IMR-90 (cell line): ENCODE data around the gene IMPG2. TPM values are rescaled to one million over a fixed set of nuclear protein-coding genes. Genes with fewer than 3 reads are reported as not detected.

Source experiments
- ATAC-seq: fragments of 200-7000 bp; cut with Tn5 transposase; 2 replicates; pipeline ENCODE4 v1.9.1; 2020; ENCODE audit warnings: low read depth, mild to moderate bottlenecking, moderate library complexity
- BruUV-seq: library from RNA; stranded (reverse); fragments of 400-500 nt; replicated peaks from 2 replicates; lab custom pipeline; 2021; lab: Mats Ljungman, UMichigan
- CTCF ChIA-PET: fragments of 300-600 bp; formaldehyde crosslinking; extraction: SDS; loops from one replicate; lab custom pipeline; 2021; ENCODE audit warnings: antibody characterized with exemption; lab: Yijun Ruan, JAX
- POLR2A ChIA-PET: fragments of 300-600 bp; sonication (Branson Sonifier 250); formaldehyde crosslinking; loops from one replicate; lab custom pipeline; 2022; ENCODE audit warnings: antibody characterized with exemption; ENCODE audit not compliant: unreplicated experiment; lab: Charles Lee
- DNase-seq: peaks from one replicate; pipeline ENCODE4 v3.0.0; 2013
- H2AFZ ChIP-seq: replicated peaks from 2 replicates; pipeline ENCODE3; 2013; ENCODE audit warnings: low read length, mild to moderate bottlenecking; ENCODE audit not compliant: poor library complexity
- H2AK5ac ChIP-seq: 2 replicates; pipeline ENCODE4 v1.6.1; 2013; ENCODE audit warnings: low read depth, low read length, inconsistent platforms
- H2AK9ac ChIP-seq: replicated peaks from 2 replicates; pipeline ENCODE3; 2013; ENCODE audit warnings: mild to moderate bottlenecking, low read depth, low read length, moderate library complexity; ENCODE audit not compliant: poor library complexity
- H2BK120ac ChIP-seq: 2 replicates; pipeline ENCODE4 v1.6.1; 2013; ENCODE audit warnings: low read depth, low read length, inconsistent platforms
- H2BK15ac ChIP-seq: 3 replicates; pipeline ENCODE4 v1.6.1; 2013; ENCODE audit warnings: low read depth, low read length, inconsistent platforms
- H2BK20ac ChIP-seq: 2 replicates; pipeline ENCODE4 v1.6.1; 2013; ENCODE audit warnings: low read depth, mild to moderate bottlenecking, inconsistent platforms, low read length, moderate library complexity
- H2BK5ac ChIP-seq: 2 replicates; pipeline ENCODE4 v1.6.1; 2013; ENCODE audit warnings: mild to moderate bottlenecking, low read depth, low read length, inconsistent platforms; ENCODE audit not compliant: poor library complexity, severe bottlenecking
- H3K14ac ChIP-seq: replicated peaks from 2 replicates; pipeline ENCODE4 v1.6.1; 2013; ENCODE audit warnings: low read depth, low read length, inconsistent platforms
- H3K18ac ChIP-seq: 2 replicates; pipeline ENCODE4 v1.6.1; 2013; ENCODE audit warnings: low read depth, low read length, control low read depth
- H3K23ac ChIP-seq: 2 replicates; pipeline ENCODE4 v1.6.1; 2013; ENCODE audit warnings: low read depth, low read length, inconsistent platforms
- H3K27ac ChIP-seq: 2 replicates; pipeline ENCODE4 v1.5.1; 2013; ENCODE audit warnings: mild to moderate bottlenecking, control low read depth, low read length; ENCODE audit not compliant: insufficient read depth
- H3K27me3 ChIP-seq: 2 replicates; pipeline ENCODE4 v1.6.1; 2013; ENCODE audit warnings: low read length; ENCODE audit not compliant: control insufficient read depth, insufficient read depth
- H3K36me3 ChIP-seq: 2 replicates; pipeline ENCODE4 v1.6.1; 2013; ENCODE audit warnings: low read length, mixed read lengths; ENCODE audit not compliant: control insufficient read depth, insufficient read depth
- H3K4ac ChIP-seq: 2 replicates; pipeline ENCODE4 v1.6.1; 2013; ENCODE audit warnings: low read depth, low read length, inconsistent platforms
- H3K4me1 ChIP-seq: 2 replicates; pipeline ENCODE4 v1.6.1; 2013; ENCODE audit warnings: low read length, mixed read lengths; ENCODE audit not compliant: control insufficient read depth, insufficient read depth
- H3K4me2 ChIP-seq: 2 replicates; pipeline ENCODE4 v1.6.1; 2013; ENCODE audit warnings: low read depth, mild to moderate bottlenecking, control low read depth, low read length, moderate library complexity
- H3K4me3 ChIP-seq: 2 replicates; pipeline ENCODE4 v1.5.1; 2013; ENCODE audit warnings: low read depth, mild to moderate bottlenecking, control low read depth, low read length, moderate library complexity; ENCODE audit not compliant: insufficient read depth
- H3K56ac ChIP-seq: 2 replicates; pipeline ENCODE4 v1.6.1; 2013; ENCODE audit warnings: low read length, inconsistent platforms; ENCODE audit not compliant: insufficient read depth; ENCODE audit errors: extremely low read depth
- H3K79me1 ChIP-seq, 2 experiments: 2 replicates each; pipeline ENCODE4 v1.6.1; 2013; ENCODE audit warnings: low read length in 2 of 2, inconsistent platforms in 1 of 2, low read depth in 1 of 2
- H3K9ac ChIP-seq: 2 replicates; pipeline ENCODE4 v1.6.1; 2013; ENCODE audit warnings: low read depth, low read length, control low read depth
- H3K9me1 ChIP-seq: 2 replicates; pipeline ENCODE4 v1.6.1; 2013; ENCODE audit warnings: low read length, inconsistent platforms; ENCODE audit not compliant: insufficient read depth
- H3K9me3 ChIP-seq: 2 replicates; pipeline ENCODE4 v1.6.1; 2013; ENCODE audit warnings: low read length; ENCODE audit not compliant: control insufficient read depth, insufficient read depth
- H4K20me1 ChIP-seq: 2 replicates; pipeline ENCODE4 v1.6.1; 2013; ENCODE audit warnings: low read length, inconsistent platforms; ENCODE audit not compliant: insufficient read depth
- H4K5ac ChIP-seq: 2 replicates; pipeline ENCODE4 v1.6.1; 2013; ENCODE audit warnings: mild to moderate bottlenecking, low read depth, low read length, control low read depth
- H4K8ac ChIP-seq, 2 experiments: 2 replicates each; pipeline ENCODE4 v1.6.1; 2013; ENCODE audit warnings: low read depth in 2 of 2, low read length in 2 of 2, control low read depth in 1 of 2, inconsistent platforms in 1 of 2
- H4K91ac ChIP-seq: 2 replicates; pipeline ENCODE4 v1.6.1; 2013; ENCODE audit warnings: low read depth, low read length, inconsistent platforms; ENCODE audit not compliant: insufficient read depth
- BHLHE40 ChIP-seq: fragments of 150-350 bp; IDR thresholded peaks from 2 replicates; pipeline ENCODE4 v1.6.1; 2016; ENCODE audit warnings: mild to moderate bottlenecking, low read depth, low read length
- CEBPB ChIP-seq: IDR thresholded peaks from 2 replicates; pipeline ENCODE4 v1.6.1; 2012; ENCODE audit warnings: low read depth, low read length, improper control_type of control experiment
- CHD1 ChIP-seq: IDR thresholded peaks from 2 replicates; pipeline ENCODE4 v1.6.1; 2012; ENCODE audit warnings: low read depth, low read length, improper control_type of control experiment
- CTCF ChIP-seq: conservative IDR thresholded peaks from 2 replicates; pipeline ENCODE4 v1.5.1; 2012; ENCODE audit warnings: mild to moderate bottlenecking, low read depth, low read length, improper control_type of control experiment
- ELK1 ChIP-seq: fragments of 150-350 bp; IDR thresholded peaks from 2 replicates; pipeline ENCODE4 v1.6.1; 2016; ENCODE audit warnings: low read depth, mild to moderate bottlenecking, low read length, moderate library complexity, borderline replicate concordance
- FOS ChIP-seq: fragments of 150-350 bp; IDR thresholded peaks from 2 replicates; pipeline ENCODE4 v1.6.1; 2016; ENCODE audit warnings: low read depth, low read length
- MAFK ChIP-seq: IDR thresholded peaks from 2 replicates; pipeline ENCODE4 v1.6.1; 2012; ENCODE audit warnings: low read depth, low read length, improper control_type of control experiment
- MAZ ChIP-seq: IDR thresholded peaks from 2 replicates; pipeline ENCODE4 v1.6.1; 2012; ENCODE audit warnings: low read depth, mild to moderate bottlenecking, low read length, improper control_type of control experiment, moderate library complexity, borderline replicate concordance
- MXI1 ChIP-seq: IDR thresholded peaks from 2 replicates; pipeline ENCODE4 v1.6.1; 2012; ENCODE audit warnings: low read depth, mild to moderate bottlenecking, low read length, moderate library complexity, borderline replicate concordance
- NFE2L2 ChIP-seq: fragments of 150-350 bp; IDR thresholded peaks from 2 replicates; pipeline ENCODE4 v1.6.1; 2016; ENCODE audit warnings: low read depth, mild to moderate bottlenecking, low read length
- POLR2A ChIP-seq: IDR thresholded peaks from 2 replicates; pipeline ENCODE4 v1.6.1; 2012; ENCODE audit warnings: mild to moderate bottlenecking, low read depth, low read length
- RAD21 ChIP-seq: IDR thresholded peaks from 2 replicates; pipeline ENCODE4 v1.6.1; 2012; ENCODE audit warnings: low read length, improper control_type of control experiment
- RCOR1 ChIP-seq: IDR thresholded peaks from 2 replicates; pipeline ENCODE4 v1.6.1; 2012; ENCODE audit warnings: mild to moderate bottlenecking, low read length, improper control_type of control experiment; ENCODE audit not compliant: insufficient replicate concordance
- RFX5 ChIP-seq: IDR thresholded peaks from 2 replicates; pipeline ENCODE4 v1.8.0; 2012; ENCODE audit warnings: low read depth, mild to moderate bottlenecking, low read length, moderate library complexity
- SMC3 ChIP-seq: fragments of 150-350 bp; IDR thresholded peaks from 2 replicates; pipeline ENCODE4 v1.6.1; 2016; ENCODE audit warnings: low read depth, mild to moderate bottlenecking, antibody characterized with exemption, low read length, moderate library complexity
- USF2 ChIP-seq: fragments of 150-350 bp; IDR thresholded peaks from 2 replicates; pipeline ENCODE4 v1.6.1; 2017; ENCODE audit warnings: mild to moderate bottlenecking, antibody characterized with exemption, low read length, low read depth
- WGBS, 2 experiments: methylation state at CpG; one replicate each; pipeline versions ENCODE4 v1.1.5 to v1.1.7; 2013; ENCODE audit warnings: missing lambda C conversion rate in 2 of 2; ENCODE audit not compliant: insufficient read length in 1 of 2; ENCODE audit errors: extremely low coverage in 2 of 2; 5-methylcytosine and 5-hydroxymethylcytosine counted together
- dilution Hi-C: fragments of 300-500 bp; cut with HindIII; formaldehyde crosslinking; loops from one replicate; pipeline ENCODE4 v1.14.3; 2018; ENCODE audit warnings: low sequenced_read_pairs; ENCODE audit not compliant: unreplicated experiment
- in situ Hi-C: fragments of 300-500 bp; cut with MboI; formaldehyde crosslinking; loops from 3 replicates; pipeline ENCODE4 v1.14.3; 2019; ENCODE audit warnings: low sequenced_read_pairs, inconsistent platforms, mixed read lengths
- intact Hi-C: fragments of 100-400 bp; cut with micrococcal nuclease; formaldehyde crosslinking; loops from 2 replicates; pipeline ENCODE4 v1.10.0; 2022
- polyA plus RNA-seq, 3 experiments: library from polyadenylated mRNA; depleted of rRNA; stranded (reverse); fragments of >200 nt; gene quantifications; 2 replicates each; pipeline ENCODE4 v1.2.3, GENCODE V29; 2012; ENCODE audit warnings: low replicate concordance in 1 of 3
- total RNA-seq: library from RNA; depleted of rRNA; stranded (reverse); fragments of >200 nt; gene quantifications from 2 replicates; pipeline ENCODE4 v1.2.3, GENCODE V29; 2012

Gene IMPG2
- total and polyA plus RNA-seq, 2 of the 4 experiments (the other 2 are of a cell fraction): 0.10 to 0.18 TPM

GRCh38 chr3:101248736-101249135, 71.6 kb downstream of the IMPG2 start:
- H4K20me1 ChIP-seq: no peaks in the 10 kb centered on the region
- H2BK15ac ChIP-seq: no peak overlapping the region
- H4K5ac ChIP-seq: no peak overlapping the region
- no peak overlapping the region for H2BK120ac ChIP-seq
- DNase-seq (no peak), ATAC-seq (no peak)
- in situ Hi-C loops (no loop called here), intact Hi-C loops (no loop called here), dilution Hi-C loops (no loop called here)
- BruUV-seq: no TSS peak
- POLR2A ChIA-PET: no interaction called here
- no CpG with 5 or more reads among the region's 2 CpGs for WGBS, 2 experiments
- H3K4ac ChIP-seq: no peak overlapping the region
- H3K4me2 ChIP-seq: no peak overlapping the region
- no peaks in the 10 kb centered on the region for H3K79me1 ChIP-seq
- no peak overlapping the region for H4K8ac ChIP-seq
- no peaks in the 10 kb centered on the region for H3K9me3 ChIP-seq
- no peaks in the 10 kb centered on the region for H3K36me3 ChIP-seq
- H3K4me3 ChIP-seq: no peak overlapping the region
- H3K23ac ChIP-seq: no peak overlapping the region
- no peaks in the 10 kb centered on the region for H3K9me1 ChIP-seq
- no peak for TF ChIP-seq MXI1
- TF ChIP-seq BHLHE40: no peak
- no peak for TF ChIP-seq SMC3
- no peak for TF ChIP-seq POLR2A
- no peak for TF ChIP-seq CHD1
- TF ChIP-seq CTCF: no peak
- TF ChIP-seq RCOR1: no peak
- no peak for TF ChIP-seq FOS
- no peak for TF ChIP-seq NFE2L2
- no peak for TF ChIP-seq USF2
- TF ChIP-seq RAD21: no peak
- no peak for TF ChIP-seq CEBPB
- no peak for TF ChIP-seq RFX5
- no peak for TF ChIP-seq MAZ
- TF ChIP-seq ELK1: no peak
- TF ChIP-seq MAFK: no peak
- H3K18ac ChIP-seq: no peak overlapping the region
- CTCF ChIA-PET: no interaction called here
- H2BK5ac ChIP-seq: no peak overlapping the region
- no peak overlapping the region for H3K9ac ChIP-seq
- no peak overlapping the region for H2AFZ ChIP-seq
- no peak overlapping the region for H3K14ac ChIP-seq
- no peak overlapping the region for H4K91ac ChIP-seq
- H2AK5ac ChIP-seq: no peak overlapping the region
- no peak overlapping the region for H2AK9ac ChIP-seq
- H3K27me3 ChIP-seq: no peaks in the 10 kb centered on the region; the same call in 1 of the 2 replicates
- no peak overlapping the region for H2BK20ac ChIP-seq
- H3K56ac ChIP-seq: no peak overlapping the region; the same call in 1 of the 2 replicates
- H3K4me1 ChIP-seq: no peaks in the 10 kb centered on the region
- no peak overlapping the region for H3K27ac ChIP-seq
